ENCODE data around the gene DENND1A. TPM values are rescaled to one million over a fixed set of nuclear protein-coding genes. Genes with fewer than 3 reads are reported as not detected.
A peak's percentile ranks its signal among the peaks of the same experiment; 100 is the strongest.

The DENND1A gene
- total and polyA plus RNA-seq, 4 donors = 13.4 to 30.5 (median 28.3) TPM

DNA sequence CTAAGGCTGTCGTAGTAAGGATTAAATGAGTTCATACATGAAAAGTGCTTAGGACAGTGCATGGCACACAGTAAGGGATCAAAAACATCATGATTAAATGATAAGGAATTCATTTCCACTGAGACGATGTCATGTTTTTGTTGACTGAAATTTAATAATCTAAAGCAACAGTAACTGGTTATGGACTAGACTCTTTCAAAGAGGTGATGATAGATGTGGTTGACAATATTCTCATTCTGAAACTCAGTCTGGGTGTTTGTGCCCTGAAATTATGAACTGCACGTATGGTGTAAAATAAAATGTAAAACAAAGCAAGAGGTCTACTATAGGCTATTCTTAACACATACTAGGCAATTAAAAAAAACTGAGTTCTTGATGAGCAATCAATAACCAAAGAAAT, 280.0 kb downstream of the DENND1A start:
- no peak for DNase-seq (ENCODE audit: low read depth in 4 of 6, low spot score in 6 of 6)
- no peak overlapping the region for H3K27ac ChIP-seq (ENCODE audit: low read depth, low read length)
- H3K9me3 ChIP-seq (ENCODE audit: control insufficient read depth, insufficient read depth, low read length) = peaks cover 2% of the 10 kb centered on the region
- WGBS (ENCODE audit: insufficient coverage) = no CpG with 5 or more reads among the region's 3 CpGs
- H3K4me3 ChIP-seq (ENCODE audit: low read depth, low read length) = no peak overlapping the region
- no peaks in the 10 kb centered on the region for H3K36me3 ChIP-seq (ENCODE audit: control insufficient read depth, insufficient read depth, low read length)
- H3K4me1 ChIP-seq (ENCODE audit: control insufficient read depth, insufficient read depth, low read length) = no peaks in the 10 kb centered on the region
- H3K27me3 ChIP-seq (ENCODE audit: control insufficient read depth, insufficient read depth, low read length) = no peaks in the 10 kb centered on the region

DNA sequence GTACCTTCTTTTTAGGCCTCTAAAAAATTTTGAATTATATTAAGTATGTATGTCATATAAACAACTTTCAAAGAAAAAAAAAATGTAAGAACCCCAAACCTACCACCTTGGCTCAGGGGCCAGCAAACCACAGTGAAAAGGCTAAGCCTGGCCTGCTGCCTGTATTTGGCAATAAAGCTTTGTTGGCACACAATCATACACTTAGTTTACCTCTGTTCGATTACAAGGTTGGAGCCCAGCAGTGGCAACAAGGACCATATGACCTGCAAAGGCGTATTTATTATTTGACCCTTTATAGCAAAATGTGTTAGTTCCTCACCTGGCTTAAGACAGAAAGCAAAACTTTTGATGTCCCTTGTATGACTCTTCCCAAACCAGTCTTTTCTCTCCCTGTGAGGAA, 282.8 kb downstream of the DENND1A start:
- Histone ChIP-seq H3K27ac (ENCODE audit: low read depth, low read length) (no peak overlapping the region), H3K27me3 (ENCODE audit: control insufficient read depth, insufficient read depth, low read length) (no peaks in the 10 kb centered on the region), H3K4me1 (ENCODE audit: control insufficient read depth, insufficient read depth, low read length) (peaks cover 6% of the 10 kb centered on the region), H3K4me3 (ENCODE audit: low read depth, low read length) (no peak overlapping the region), H3K9me3 (ENCODE audit: control insufficient read depth, insufficient read depth, low read length) (peaks cover 2% of the 10 kb centered on the region), H3K36me3 (ENCODE audit: control insufficient read depth, insufficient read depth, low read length) (no peaks in the 10 kb centered on the region)
- 81% methylated on average over 2 of the region's 2 CpGs for WGBS (ENCODE audit: insufficient coverage)
- DNase-seq (ENCODE audit: low read depth in 4 of 6, low spot score in 6 of 6) = no peak

DNA sequence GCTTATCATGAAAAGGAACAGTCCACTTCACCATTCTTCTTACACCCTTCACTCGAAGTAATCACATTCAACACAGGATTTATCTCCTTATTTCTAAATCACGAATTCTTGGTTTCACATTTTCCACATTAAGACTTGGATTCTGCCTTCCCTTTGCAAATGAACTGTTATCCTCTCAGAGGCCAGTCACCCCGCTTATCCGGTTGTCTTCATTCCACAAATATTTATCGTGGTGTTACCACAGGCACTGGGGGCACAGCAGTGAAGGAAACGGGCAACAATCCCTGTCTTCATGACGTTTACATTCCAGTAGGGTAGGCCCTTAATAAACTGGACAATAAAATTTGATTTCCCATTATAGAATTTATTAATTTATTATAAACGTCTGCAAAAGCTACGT, 284.2 kb downstream of the DENND1A start:
- H3K9me3 ChIP-seq (ENCODE audit: control insufficient read depth, insufficient read depth, low read length) = peaks cover 2% of the 10 kb centered on the region
- H3K4me1 ChIP-seq (ENCODE audit: control insufficient read depth, insufficient read depth, low read length) = peaks cover 6% of the 10 kb centered on the region
- no peak for DNase-seq (ENCODE audit: low read depth in 4 of 6, low spot score in 6 of 6)
- no peak overlapping the region for H3K4me3 ChIP-seq (ENCODE audit: low read depth, low read length)
- H3K27me3 ChIP-seq (ENCODE audit: control insufficient read depth, insufficient read depth, low read length) = no peaks in the 10 kb centered on the region
- H3K27ac ChIP-seq (ENCODE audit: low read depth, low read length) = no peak overlapping the region
- 95% methylated on average over 4 of the region's 9 CpGs for WGBS (ENCODE audit: insufficient coverage)
- H3K36me3 ChIP-seq (ENCODE audit: control insufficient read depth, insufficient read depth, low read length) = no peaks in the 10 kb centered on the region

DNA sequence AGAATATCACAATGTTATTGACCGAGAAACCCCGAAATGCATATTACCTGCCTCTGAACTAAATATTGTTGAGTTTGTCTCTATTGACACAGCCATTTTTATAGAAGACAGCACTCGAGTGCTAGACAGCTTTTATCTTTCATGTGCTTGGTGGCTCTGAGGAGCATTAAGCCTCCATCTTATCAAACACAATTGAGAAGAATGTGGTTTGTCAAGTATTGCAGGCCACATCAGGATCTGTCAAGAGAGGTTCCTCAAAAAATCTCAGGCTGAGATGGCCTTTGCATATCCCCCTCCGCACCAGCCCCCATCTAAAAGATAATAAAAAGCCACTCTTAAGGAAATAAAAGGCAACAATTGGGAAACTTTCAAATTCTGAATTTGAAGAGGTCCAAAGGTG, 284.8 kb downstream of the DENND1A start:
- Histone ChIP-seq H3K4me3 (ENCODE audit: low read depth, low read length) (no peak overlapping the region), H3K4me1 (ENCODE audit: control insufficient read depth, insufficient read depth, low read length) (peaks cover 6% of the 10 kb centered on the region), H3K27ac (ENCODE audit: low read depth, low read length) (no peak overlapping the region), H3K9me3 (ENCODE audit: control insufficient read depth, insufficient read depth, low read length) (peaks cover 2% of the 10 kb centered on the region), H3K27me3 (ENCODE audit: control insufficient read depth, insufficient read depth, low read length) (no peaks in the 10 kb centered on the region), H3K36me3 (ENCODE audit: control insufficient read depth, insufficient read depth, low read length) (no peaks in the 10 kb centered on the region)
- no CpG with 5 or more reads among the region's 4 CpGs for WGBS (ENCODE audit: insufficient coverage)
- no peak for DNase-seq (ENCODE audit: low read depth in 4 of 6, low spot score in 6 of 6)

DNA sequence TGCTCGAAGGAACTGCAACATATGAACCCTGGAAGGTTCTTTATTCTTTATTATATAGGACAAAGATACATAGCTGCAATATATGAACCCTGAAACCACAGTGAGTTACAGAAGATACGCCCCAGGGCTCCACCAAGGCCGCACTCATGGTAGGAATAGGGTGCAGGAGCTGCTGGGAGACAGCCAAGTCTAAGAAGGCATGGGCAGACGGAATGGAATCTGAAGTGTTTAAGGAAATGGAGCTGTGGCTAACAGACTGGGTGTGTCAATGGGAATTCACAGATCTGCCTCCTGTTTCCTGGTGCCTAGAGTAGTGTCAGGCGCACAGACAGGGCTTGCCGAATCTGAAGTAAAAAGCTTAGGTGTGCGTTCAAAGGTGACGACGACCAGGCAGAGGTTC, 286.4 kb downstream of the DENND1A start:
- no peak overlapping the region for H3K27ac ChIP-seq (ENCODE audit: low read depth, low read length)
- 92% methylated on average over 5 of the region's 9 CpGs for WGBS (ENCODE audit: insufficient coverage)
- H3K27me3 ChIP-seq (ENCODE audit: control insufficient read depth, insufficient read depth, low read length) = no peaks in the 10 kb centered on the region
- H3K4me3 ChIP-seq (ENCODE audit: low read depth, low read length) = no peak overlapping the region
- no peak for DNase-seq (ENCODE audit: low read depth in 4 of 6, low spot score in 6 of 6)
- H3K4me1 ChIP-seq (ENCODE audit: control insufficient read depth, insufficient read depth, low read length) = peaks cover 6% of the 10 kb centered on the region
- no peaks in the 10 kb centered on the region for H3K36me3 ChIP-seq (ENCODE audit: control insufficient read depth, insufficient read depth, low read length)
- H3K9me3 ChIP-seq (ENCODE audit: control insufficient read depth, insufficient read depth, low read length) = peaks cover 2% of the 10 kb centered on the region

DNA sequence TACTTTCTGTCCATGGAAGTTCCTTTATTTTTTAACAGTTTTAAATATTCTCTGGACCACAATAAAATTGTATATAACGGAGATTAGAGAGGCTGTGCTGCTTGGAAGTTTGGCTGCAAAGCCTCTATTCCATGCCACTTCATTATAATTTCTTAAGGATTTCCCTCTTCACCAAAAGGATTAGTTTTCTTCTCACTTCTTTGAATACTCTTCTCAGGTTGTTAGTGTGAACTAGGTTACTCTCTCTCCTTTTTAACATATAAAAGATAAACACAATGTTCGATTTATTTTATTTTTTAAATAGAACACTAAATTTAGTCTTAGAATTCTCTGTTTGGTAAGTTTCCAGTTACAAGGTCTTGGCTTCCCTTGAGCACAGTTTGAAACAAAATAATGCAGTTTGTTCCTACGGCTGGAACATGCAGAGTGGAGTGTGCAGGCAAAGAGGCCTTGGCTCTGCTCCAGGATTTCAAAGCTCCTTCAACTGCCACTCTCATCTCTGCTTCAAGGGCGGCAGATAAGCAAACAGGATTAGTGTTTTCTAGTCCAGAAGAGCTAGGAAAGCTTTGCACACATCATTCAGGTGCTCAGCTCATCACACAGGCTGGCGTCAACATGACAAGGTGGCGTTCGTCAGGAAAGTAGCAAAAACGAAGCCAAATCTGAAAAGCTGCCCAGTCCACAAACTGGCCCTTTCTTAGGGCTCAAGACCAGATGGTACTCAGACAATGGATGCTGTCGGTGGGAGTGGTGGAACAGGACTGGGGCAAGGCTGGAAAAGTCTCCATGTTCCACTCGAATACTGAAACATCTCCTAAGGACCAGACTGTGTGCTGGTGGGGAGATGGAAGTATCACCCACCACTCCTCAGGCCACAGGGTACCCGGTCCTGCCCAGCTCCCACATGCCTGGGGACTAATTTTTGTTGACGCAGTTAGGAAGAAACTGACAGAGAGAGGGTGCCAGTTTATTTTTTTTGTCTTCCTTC, 287.3 kb downstream of the DENND1A start:
- Histone ChIP-seq H3K4me3 (ENCODE audit: low read depth, low read length) (no peak overlapping the region), H3K36me3 (ENCODE audit: control insufficient read depth, insufficient read depth, low read length) (no peaks in the 10 kb centered on the region), H3K27ac (ENCODE audit: low read depth, low read length) (no peak overlapping the region), H3K9me3 (ENCODE audit: control insufficient read depth, insufficient read depth, low read length) (peaks cover 2% of the 10 kb centered on the region), H3K4me1 (ENCODE audit: control insufficient read depth, insufficient read depth, low read length) (peaks cover 10% of the 10 kb centered on the region), H3K27me3 (ENCODE audit: control insufficient read depth, insufficient read depth, low read length) (no peaks in the 10 kb centered on the region)
- WGBS (ENCODE audit: insufficient coverage) = 40% methylated on average over 4 of the region's 12 CpGs
- DNase-seq (ENCODE audit: low read depth in 4 of 6, low spot score in 6 of 6) = peak; percentile 40 to 94 (median 64)

DNA sequence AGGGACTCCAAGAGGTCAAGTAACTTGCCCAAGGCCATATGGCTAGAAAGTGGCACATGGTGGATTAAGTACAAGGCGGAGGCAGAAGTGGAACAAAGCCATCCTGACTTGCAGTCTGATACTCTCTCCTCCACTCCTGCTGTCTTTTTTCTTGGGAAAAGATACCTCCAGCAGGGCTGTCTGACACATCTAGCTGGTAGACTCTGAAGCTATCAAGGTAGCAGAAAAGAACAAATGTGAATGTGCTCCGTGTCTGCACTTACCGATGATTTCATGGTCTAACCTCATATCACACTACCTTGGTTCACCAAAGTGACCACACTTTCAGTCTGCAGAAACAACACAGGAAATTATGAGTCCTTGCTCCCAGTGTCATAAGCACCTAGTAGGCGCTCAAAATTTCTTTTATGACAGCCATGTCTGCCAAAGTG, 289.1 kb downstream of the DENND1A start:
- WGBS (ENCODE audit: insufficient coverage) = 100% methylated on average over 2 of the region's 4 CpGs
- no peak for DNase-seq (ENCODE audit: low read depth in 4 of 6, low spot score in 6 of 6)
- H3K4me1 ChIP-seq (ENCODE audit: control insufficient read depth, insufficient read depth, low read length) = peaks cover 10% of the 10 kb centered on the region

DNA sequence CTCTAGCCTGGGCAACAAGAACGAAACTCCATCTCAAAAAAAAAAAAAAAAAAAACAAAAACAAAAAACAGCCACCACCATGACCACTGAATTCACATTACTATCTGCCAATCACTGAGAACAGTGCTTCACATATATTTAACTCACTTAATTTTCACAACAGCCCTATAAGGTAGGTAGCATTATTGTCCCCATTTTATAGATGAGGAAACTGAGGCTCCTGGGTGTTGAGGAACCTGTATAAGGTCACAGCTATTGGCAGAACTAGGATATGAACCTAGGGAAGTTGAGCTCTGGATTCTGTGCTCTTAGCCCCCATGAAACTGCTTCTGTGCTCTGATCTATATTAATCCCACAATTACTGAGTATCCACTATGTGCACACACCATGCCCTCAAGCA, 290.2 kb downstream of the DENND1A start:
- H3K4me1 ChIP-seq (ENCODE audit: control insufficient read depth, insufficient read depth, low read length) = peaks cover 10% of the 10 kb centered on the region
- 100% methylated on average over 1 of the region's 1 CpG for WGBS (ENCODE audit: insufficient coverage)
- no peaks in the 10 kb centered on the region for H3K36me3 ChIP-seq (ENCODE audit: control insufficient read depth, insufficient read depth, low read length)
- no peaks in the 10 kb centered on the region for H3K9me3 ChIP-seq (ENCODE audit: control insufficient read depth, insufficient read depth, low read length)
- no peak for DNase-seq (ENCODE audit: low read depth in 4 of 6, low spot score in 6 of 6)
- no peak overlapping the region for H3K4me3 ChIP-seq (ENCODE audit: low read depth, low read length)
- no peaks in the 10 kb centered on the region for H3K27me3 ChIP-seq (ENCODE audit: control insufficient read depth, insufficient read depth, low read length)
- no peak overlapping the region for H3K27ac ChIP-seq (ENCODE audit: low read depth, low read length)

More for the DNA sequence above, 289.1 kb downstream of the DENND1A start:
- no peak overlapping the region for H3K27ac ChIP-seq (ENCODE audit: low read depth, low read length)
- H3K9me3 ChIP-seq (ENCODE audit: control insufficient read depth, insufficient read depth, low read length) = no peaks in the 10 kb centered on the region
- H3K27me3 ChIP-seq (ENCODE audit: control insufficient read depth, insufficient read depth, low read length) = no peaks in the 10 kb centered on the region
- H3K4me3 ChIP-seq (ENCODE audit: low read depth, low read length) = no peak overlapping the region
- no peaks in the 10 kb centered on the region for H3K36me3 ChIP-seq (ENCODE audit: control insufficient read depth, insufficient read depth, low read length)

DNA sequence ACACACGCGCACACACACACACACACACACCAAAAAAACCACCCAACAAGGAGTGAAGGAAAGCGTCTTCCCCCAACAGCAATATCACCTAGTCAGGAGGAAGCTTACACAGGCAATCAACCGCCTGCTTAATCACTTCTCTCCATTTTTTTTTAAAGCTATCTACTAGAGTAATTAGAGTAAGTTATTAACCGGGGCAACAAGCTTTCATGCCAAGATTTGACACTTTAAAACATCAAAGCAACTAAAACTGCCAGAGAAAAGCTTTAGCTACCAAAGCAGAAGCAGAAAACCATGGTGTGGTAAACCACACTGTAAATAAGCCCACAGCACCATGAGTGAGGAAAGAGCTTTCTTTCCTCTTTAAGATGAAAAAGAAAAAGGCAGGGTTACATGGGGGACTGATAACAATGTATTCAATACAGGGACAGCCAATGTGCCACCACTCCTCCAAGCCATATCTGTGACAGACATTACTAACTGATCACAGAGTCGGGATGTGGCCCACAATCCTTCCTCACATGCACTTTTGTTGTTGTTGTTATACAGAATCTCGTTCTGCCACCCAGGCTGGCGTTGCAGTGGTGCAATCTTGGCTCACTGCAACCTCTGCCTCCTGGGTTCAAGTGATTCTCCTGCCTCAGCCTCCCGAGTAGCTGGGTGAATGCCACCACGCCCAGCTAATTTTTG, 291.8 kb downstream of the DENND1A start:
- peaks cover 10% of the 10 kb centered on the region for H3K4me1 ChIP-seq (ENCODE audit: control insufficient read depth, insufficient read depth, low read length)
- DNase-seq (ENCODE audit: low read depth in 4 of 6, low spot score in 6 of 6) = peak in 1 of 6 donors; percentile 67
- no peak overlapping the region for H3K27ac ChIP-seq (ENCODE audit: low read depth, low read length)
- no peak overlapping the region for H3K4me3 ChIP-seq (ENCODE audit: low read depth, low read length)
- no peaks in the 10 kb centered on the region for H3K36me3 ChIP-seq (ENCODE audit: control insufficient read depth, insufficient read depth, low read length)
- H3K9me3 ChIP-seq (ENCODE audit: control insufficient read depth, insufficient read depth, low read length) = no peaks in the 10 kb centered on the region
- 87% methylated on average over 4 of the region's 10 CpGs for WGBS (ENCODE audit: insufficient coverage)
- H3K27me3 ChIP-seq (ENCODE audit: control insufficient read depth, insufficient read depth, low read length) = no peaks in the 10 kb centered on the region

Data from spinal cord (tissue), 10 donors.